ENCODE measurements around the gene ACSL5.

DNA sequence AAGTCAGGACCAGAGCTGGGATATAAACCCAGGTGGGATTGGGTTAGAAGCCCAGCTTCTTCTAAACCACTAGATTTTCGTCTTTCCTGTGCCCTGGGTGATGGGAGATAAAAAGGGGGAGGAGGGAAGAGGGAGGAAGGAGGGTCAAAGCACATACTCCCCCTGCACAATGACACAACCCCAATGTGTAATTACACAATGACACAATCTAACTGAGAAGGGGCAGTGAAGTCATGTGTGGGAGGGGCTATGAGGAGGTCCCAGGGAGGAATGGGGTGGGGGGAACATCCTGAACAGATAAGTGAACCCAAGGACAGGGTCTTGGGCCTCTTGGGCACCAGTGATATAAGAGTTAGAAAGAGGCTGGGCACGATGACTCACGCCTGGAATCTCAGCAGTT is 46.2 kb upstream of the ACSL5 start:
- TF ChIP-seq SP2 (IDR thresholded peaks at IDR 0.05; ENCODE audit: low read length) (no peak), SAP30 (IDR thresholded peaks at IDR 0.05; ENCODE audit: insufficient read depth, insufficient replicate concordance, low read length) (no peak), CHD2 (IDR thresholded peaks at IDR 0.05; ENCODE audit: low read length) (no peak)
